Right lobe of liver (tissue), 6 donors: ENCODE measurements around the gene RARG. TPM values are rescaled to one million over a fixed set of nuclear protein-coding genes. Genes with fewer than 3 reads are reported as not detected.

Experiments used
- ATAC-seq, 4 donors: fragments of 200-7000 bp; cut with Tn5 transposase; one replicate each; pipeline ENCODE4 v1.9.1; 2020; ENCODE audit warnings: mild to moderate bottlenecking in 4 of 4, moderate library complexity in 4 of 4
- DNase-seq, 3 donors: peaks; one replicate each; pipeline ENCODE4 v3.0.0-alpha.2; 2020
- H3K27ac ChIP-seq, 3 donors: fragments of 200-600 bp; one replicate each; pipeline ENCODE4 v1.8.0; 2022
- H3K27me3 ChIP-seq, 2 donors: fragments of 200-600 bp; one replicate each; pipeline ENCODE4 v1.8.0; 2022
- H3K36me3 ChIP-seq, 4 donors: fragments of 200-600 bp; sonication (generic) in 1 of 4; one replicate each; pipeline versions ENCODE4 v1.5.1 to v1.8.0; 2017 to 2022; ENCODE audit warnings: control low read depth in 1 of 4
- H3K4me1 ChIP-seq, 4 donors: fragments of 200-600 bp; sonication (generic) in 1 of 4; one replicate each; pipeline versions ENCODE4 v1.5.1 to v1.8.0; 2017 to 2022; ENCODE audit warnings: control low read depth in 1 of 4
- H3K4me3 ChIP-seq, 3 donors: fragments of 200-600 bp; one replicate each; pipeline ENCODE4 v1.8.0; 2022
- H3K9me3 ChIP-seq, 4 donors: fragments of 200-600 bp; sonication (generic) in 1 of 4; one replicate each; pipeline versions ENCODE4 v1.5.1 to v1.8.0; 2017 to 2022; ENCODE audit warnings: control low read depth in 1 of 4
- POLR2A ChIP-seq: fragments of 450-650 bp; IDR thresholded peaks from one replicate; pipeline ENCODE4 v1.6.1; 2017; ENCODE audit warnings: antibody characterized with exemption, mild to moderate bottlenecking
- WGBS: methylation state at CpG from one replicate; pipeline ENCODE4 v1.1.6; 2018; ENCODE audit warnings: low coverage, low lambda C conversion rate; ENCODE audit not compliant: insufficient coverage; ENCODE audit errors: missing lambda C conversion rate; 5-methylcytosine and 5-hydroxymethylcytosine counted together
- intact Hi-C, 2 donors: fragments of 100-400 bp; cut with DNase I; formaldehyde crosslinking; loops; one replicate each; pipeline versions ENCODE4 v1.11.2 to v1.14.1; 2022
- total RNA-seq, 6 experiments: library from RNA; depleted of rRNA in 2 of 6; stranded (reverse); fragments of >200 nt in 2 of 6; fragmentation: NEBNext Ultra II Directional in 3 of 6; extraction: Animal tissue kit (Norgen Biotek cat#: 25700) in 3 of 6; gene quantifications; one replicate each; pipeline versions ENCODE4 v1.1.0 to v1.2.4, GENCODE V29; 2016 to 2023
- TF ChIP-seq, protein P1 (sequence below), 4 donors: fragments of 200-600 bp in 3 of 4; fragments of 450-650 bp in 1 of 4; IDR thresholded peaks; one replicate each; pipeline versions ENCODE4 v1.5.1 to v1.8.0; 2016 to 2022; ENCODE audit warnings: antibody characterized with exemption in 4 of 4, mild to moderate bottlenecking in 2 of 4
- donor health status: DM: no; HTN: yes; CAD: no.
- donor health status: DM: no; HTN: no; CAD: no.
- donor health status: DM: no; HTN: no; CAD: no.
- donor health status: DM: no; HTN: yes; CAD: no.
- donor health status: DM: no; HTN: yes; CAD: no.

Gene RARG
- total RNA-seq, 6 experiments from 2014 or later: 1.9 to 2.4 (median 2.1) TPM

DNA sequence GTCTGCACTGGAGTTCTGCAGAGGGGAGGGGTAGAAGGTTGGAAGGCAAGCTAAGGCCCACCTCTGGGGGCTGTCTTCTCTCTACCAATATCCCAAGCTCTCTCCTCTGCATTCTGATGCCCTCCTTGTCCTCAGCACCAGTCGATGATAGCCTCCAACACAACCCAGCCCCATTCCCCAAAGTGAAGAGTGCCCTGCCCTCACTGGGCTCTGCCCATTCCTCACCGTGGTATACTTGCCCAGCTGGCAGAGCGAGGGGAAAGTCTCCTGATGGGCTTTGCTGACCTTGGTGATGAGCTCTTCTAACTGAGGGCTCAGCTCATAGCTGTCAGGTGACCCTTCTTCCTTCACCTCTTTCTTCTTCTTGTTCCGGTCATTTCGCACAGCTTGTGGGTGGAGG is 17.8 kb downstream of the RARG start:
- TF ChIP-seq, protein P1, sequence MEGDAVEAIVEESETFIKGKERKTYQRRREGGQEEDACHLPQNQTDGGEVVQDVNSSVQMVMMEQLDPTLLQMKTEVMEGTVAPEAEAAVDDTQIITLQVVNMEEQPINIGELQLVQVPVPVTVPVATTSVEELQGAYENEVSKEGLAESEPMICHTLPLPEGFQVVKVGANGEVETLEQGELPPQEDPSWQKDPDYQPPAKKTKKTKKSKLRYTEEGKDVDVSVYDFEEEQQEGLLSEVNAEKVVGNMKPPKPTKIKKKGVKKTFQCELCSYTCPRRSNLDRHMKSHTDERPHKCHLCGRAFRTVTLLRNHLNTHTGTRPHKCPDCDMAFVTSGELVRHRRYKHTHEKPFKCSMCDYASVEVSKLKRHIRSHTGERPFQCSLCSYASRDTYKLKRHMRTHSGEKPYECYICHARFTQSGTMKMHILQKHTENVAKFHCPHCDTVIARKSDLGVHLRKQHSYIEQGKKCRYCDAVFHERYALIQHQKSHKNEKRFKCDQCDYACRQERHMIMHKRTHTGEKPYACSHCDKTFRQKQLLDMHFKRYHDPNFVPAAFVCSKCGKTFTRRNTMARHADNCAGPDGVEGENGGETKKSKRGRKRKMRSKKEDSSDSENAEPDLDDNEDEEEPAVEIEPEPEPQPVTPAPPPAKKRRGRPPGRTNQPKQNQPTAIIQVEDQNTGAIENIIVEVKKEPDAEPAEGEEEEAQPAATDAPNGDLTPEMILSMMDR (IDR thresholded peaks at IDR 0.05): no peak
- TF ChIP-seq POLR2A: no peak
- no peaks in the 10 kb centered on the region for H3K36me3 ChIP-seq
- peaks cover 0 to 5% (median under 1%) of the 10 kb centered on the region in 4 donors for H3K4me1 ChIP-seq
- intact Hi-C loops: loop anchor here (5.0 kb wide), 1 partner anchor 73 kb away; no protein-coding TSS in a partner anchor
- ATAC-seq: no peak
- no peaks in the 10 kb centered on the region for H3K9me3 ChIP-seq
- WGBS: 62% methylated on average over 2 of the region's 5 CpGs
- H3K27ac ChIP-seq: no peak overlapping the region
- no peaks in the 10 kb centered on the region for H3K27me3 ChIP-seq
- DNase-seq: no peak
- no peak overlapping the region for H3K4me3 ChIP-seq

DNA sequence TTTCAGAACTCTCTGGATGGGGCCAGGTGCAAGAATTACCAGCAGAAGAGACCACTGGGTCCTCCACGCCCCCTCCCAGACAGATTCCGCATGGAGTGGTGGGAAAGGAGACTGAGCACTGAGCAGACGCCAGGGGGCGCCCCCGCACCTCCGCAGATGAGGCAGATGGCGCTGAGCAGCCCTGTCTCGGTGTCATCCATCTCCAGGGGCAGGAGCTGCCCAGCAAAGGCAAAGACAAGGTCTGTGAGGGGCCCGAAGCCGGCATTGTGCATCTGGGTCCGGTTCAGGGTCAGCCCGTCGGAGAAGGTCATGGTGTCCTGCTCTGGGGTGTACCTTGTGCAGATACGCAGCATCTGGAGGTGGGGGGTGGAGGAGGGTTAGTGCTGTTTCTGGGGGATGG is 18.7 kb downstream of the RARG start:
- WGBS: 12% methylated on average over 6 of the region's 14 CpGs
- H3K9me3 ChIP-seq: no peaks in the 10 kb centered on the region
- H3K4me3 ChIP-seq: no peak overlapping the region
- H3K4me1 ChIP-seq: peaks cover 0 to 5% (median under 1%) of the 10 kb centered on the region in 4 donors
- no peaks in the 10 kb centered on the region for H3K27me3 ChIP-seq
- DNase-seq (peak; percentile 85 to 90 (median 87)), ATAC-seq (peak; percentile 87 to 88 (median 87))
- intact Hi-C loops: loop anchor here (5.0 kb wide), 1 partner anchor 74 kb away; no protein-coding TSS in a partner anchor
- H3K27ac ChIP-seq: no peak overlapping the region
- TF ChIP-seq, protein P1 (IDR thresholded peaks at IDR 0.05): peak; percentile 89 to 95 (median 90)
- no peak for TF ChIP-seq POLR2A
- H3K36me3 ChIP-seq: no peaks in the 10 kb centered on the region

DNA sequence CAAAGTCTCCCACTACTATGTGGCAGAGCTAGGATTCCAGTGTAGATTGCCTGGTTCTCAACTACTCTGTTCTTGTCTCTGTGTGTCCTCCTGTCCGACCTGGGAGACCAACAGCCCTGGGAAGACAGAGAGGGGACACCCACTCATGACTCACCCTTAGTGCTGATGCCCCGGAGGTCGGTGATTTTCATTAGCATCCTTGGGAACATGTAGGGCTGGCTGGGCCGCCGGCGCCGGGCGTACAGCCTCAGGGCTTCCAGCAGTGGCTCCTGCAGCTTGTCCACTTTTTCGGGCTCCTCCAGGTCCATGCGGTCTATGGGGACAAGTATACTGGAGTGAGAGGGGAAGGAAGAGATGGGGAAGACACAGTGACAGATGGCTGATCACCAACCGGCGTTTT is 19.1 kb downstream of the RARG start:
- 30% methylated on average over 9 of the region's 12 CpGs for WGBS
- H3K27me3 ChIP-seq: no peaks in the 10 kb centered on the region
- H3K4me3 ChIP-seq: no peak overlapping the region
- no peak for ATAC-seq
- H3K4me1 ChIP-seq: peaks cover 0 to 5% (median under 1%) of the 10 kb centered on the region in 4 donors
- intact Hi-C loops: loop anchor here (5.0 kb wide), 1 partner anchor 74 kb away; no protein-coding TSS in a partner anchor
- no peaks in the 10 kb centered on the region for H3K9me3 ChIP-seq
- TF ChIP-seq, protein P1 (IDR thresholded peaks at IDR 0.05): no peak
- TF ChIP-seq POLR2A: no peak
- no peak for DNase-seq
- H3K36me3 ChIP-seq: no peaks in the 10 kb centered on the region
- H3K27ac ChIP-seq: no peak overlapping the region

DNA sequence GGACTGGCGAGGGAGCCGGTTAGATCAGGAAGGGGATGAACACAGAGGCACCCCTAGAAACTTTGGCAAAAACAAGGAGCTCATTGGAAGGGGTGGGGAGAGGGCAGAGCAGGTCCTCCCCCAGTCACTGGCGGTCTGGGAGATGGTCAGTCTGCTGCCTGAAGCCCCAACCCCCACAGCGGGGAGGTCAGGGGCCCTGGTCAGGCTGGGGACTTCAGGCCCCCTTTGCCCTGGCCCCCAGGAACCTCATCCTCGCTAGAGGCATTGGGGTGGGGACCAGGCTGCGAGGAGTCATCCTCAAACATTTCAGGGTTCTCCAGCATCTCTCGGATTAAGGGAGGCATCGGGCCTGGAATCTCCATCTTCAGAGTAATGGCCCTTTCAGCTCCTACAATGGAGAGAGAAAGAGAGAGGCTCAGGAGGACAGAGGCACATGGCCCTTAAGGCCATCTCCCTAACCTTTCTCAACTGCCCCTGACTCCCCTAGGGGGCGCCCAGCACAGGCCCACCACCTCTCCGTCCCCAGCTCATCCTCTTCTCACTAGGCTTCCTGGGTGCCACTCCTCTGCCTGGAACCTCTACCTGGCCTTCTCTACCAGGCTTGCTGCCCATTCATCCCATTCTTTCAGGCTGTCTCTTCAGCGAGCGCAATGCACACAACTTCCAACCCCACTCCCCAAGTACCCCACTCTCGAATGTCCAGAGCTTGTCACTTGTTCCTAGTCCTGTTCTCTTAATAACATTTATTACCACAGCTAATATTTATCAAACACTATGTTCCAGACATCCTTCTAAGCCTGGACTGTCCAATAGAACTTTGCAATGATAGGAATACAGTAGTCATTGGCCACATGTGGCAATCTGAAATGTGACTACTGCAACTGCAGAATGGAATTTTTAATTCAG is 20.3 kb downstream of the RARG start:
- Histone ChIP-seq H3K4me3 (no peak overlapping the region), H3K4me1 (peaks cover 0 to 2% (median 0%) of the 10 kb centered on the region in 4 donors), H3K9me3 (no peaks in the 10 kb centered on the region), H3K36me3 (no peaks in the 10 kb centered on the region), H3K27ac (no peak overlapping the region), H3K27me3 (no peaks in the 10 kb centered on the region)
- ATAC-seq (peak in 1 of 4 donors; percentile 19), DNase-seq (no peak)
- intact Hi-C loops: loop anchor here (5.0 kb wide), 1 partner anchor 76 kb away; no protein-coding TSS in a partner anchor
- 82% methylated on average over 3 of the region's 13 CpGs for WGBS
- no peak for TF ChIP-seq POLR2A
- TF ChIP-seq, protein P1 (IDR thresholded peaks at IDR 0.05): peak in 3 of 4 donors; percentile 20 to 21 (median 21)
